Stimulated activated CD4-positive, alpha-beta T cell treated with anti-CD3 and anti-CD28 coated beads, Interleukin-1b, Interleukin-23, amount 100 ng/mL, for 48 hours (primary cell): ENCODE measurements around the gene COL18A1.
"Not testable (repeated sequence)": the region's sequence is repeated elsewhere in the genome, so short reads cannot be mapped to it uniquely, and the experiment has no call there.

ENCODE experiments used
- DNase-seq: peaks from one replicate; pipeline ENCODE4 v3.0.0-alpha.2; 2020

The COL18A1 gene

DNA sequence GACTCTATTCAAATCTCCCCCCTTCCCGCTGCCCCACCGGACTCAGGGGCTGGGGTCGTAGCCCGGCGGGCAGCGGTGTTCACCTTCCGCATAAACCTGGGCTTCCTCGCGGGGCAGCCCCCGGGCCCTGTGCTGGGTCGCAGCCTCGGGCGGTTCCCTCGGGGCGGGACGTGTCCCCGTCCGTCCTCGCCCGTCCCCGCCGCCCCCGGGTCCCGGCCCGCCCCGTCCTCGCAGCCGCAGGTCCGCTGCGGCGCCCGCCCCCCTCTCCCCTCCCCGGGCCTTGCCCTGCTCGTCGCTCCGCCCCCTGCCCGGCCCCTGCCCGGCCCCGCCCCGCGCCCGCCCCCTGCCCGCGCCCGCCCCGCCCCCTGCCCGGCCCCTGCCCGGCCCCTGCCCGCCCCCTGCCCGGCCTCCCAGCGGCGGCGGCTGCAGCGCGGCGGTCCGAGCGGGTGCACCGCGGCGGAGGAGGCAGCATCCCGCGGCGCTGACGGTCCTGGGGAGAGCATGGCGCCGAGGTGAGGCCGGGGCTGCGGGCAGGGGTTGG lies at the start of gene COL18A1:
COL18A1 (plus strand) TSS at position 436 of the 541 bp plus-strand sequence; CDS start at position 502, 66 bp downstream.
- DNase-seq, result peak; percentile 25

DNA sequence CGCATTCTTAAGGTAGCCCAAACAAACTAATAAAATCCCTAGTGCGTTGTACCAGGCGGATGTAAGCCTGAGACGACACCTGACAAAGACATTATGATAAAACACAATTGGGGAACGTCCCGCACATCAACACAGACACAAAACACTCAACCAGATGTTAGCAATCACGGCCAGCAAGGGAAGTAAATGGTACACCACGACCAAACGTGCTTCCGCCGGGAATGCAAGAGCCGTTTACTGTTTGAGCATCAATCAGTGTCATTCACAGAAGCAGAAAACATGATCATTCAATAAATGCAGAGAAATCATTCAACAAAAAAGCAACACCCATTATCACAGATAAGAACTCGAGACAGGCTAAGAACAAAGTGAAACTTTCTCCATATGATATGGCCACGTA lies 49.4 kb upstream of the COL18A1 start:
- DNase-seq, result no peak

GRCh38 chr21:45356251-45356650 lies 48.7 kb upstream of the COL18A1 start:
- DNase-seq, result no peak

DNA sequence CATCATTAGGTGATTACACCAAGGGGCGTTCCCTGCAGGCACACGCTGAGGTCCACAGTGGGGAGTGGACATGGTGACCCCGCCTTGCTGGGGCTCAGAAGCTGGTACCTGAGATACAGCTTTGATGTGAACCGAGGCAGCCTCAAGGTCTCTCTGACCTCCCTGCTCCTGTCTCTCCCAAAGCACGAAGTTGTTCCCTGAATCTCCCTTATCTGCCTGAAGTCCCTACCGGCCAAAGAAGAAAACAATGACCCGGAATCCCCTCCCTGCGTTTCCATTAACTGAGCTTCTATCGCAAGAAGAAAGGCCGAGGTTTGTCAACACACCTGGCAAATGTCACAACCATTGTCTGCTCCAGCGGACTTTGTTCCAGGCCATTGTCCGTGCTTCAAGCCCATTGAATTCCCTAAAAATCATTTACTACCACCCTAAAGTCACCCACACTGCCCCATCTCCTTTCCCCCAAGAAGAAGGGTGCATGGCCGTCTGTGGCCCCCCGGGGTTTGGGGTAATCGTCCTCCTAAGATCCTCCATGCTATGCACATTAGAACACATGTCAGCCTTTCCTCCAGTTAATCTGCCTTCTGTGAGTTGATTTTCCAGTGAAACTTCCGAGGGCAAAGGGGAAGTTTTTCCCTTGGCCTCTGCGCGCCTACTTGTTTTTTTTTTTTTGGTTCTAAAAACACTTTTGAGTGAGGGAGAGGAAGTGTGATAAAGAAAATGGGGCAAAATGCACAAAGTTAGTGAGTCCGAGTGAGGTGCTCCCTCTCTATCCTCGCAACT lies 48.1 kb upstream of the COL18A1 start:
- no peak for DNase-seq

DNA sequence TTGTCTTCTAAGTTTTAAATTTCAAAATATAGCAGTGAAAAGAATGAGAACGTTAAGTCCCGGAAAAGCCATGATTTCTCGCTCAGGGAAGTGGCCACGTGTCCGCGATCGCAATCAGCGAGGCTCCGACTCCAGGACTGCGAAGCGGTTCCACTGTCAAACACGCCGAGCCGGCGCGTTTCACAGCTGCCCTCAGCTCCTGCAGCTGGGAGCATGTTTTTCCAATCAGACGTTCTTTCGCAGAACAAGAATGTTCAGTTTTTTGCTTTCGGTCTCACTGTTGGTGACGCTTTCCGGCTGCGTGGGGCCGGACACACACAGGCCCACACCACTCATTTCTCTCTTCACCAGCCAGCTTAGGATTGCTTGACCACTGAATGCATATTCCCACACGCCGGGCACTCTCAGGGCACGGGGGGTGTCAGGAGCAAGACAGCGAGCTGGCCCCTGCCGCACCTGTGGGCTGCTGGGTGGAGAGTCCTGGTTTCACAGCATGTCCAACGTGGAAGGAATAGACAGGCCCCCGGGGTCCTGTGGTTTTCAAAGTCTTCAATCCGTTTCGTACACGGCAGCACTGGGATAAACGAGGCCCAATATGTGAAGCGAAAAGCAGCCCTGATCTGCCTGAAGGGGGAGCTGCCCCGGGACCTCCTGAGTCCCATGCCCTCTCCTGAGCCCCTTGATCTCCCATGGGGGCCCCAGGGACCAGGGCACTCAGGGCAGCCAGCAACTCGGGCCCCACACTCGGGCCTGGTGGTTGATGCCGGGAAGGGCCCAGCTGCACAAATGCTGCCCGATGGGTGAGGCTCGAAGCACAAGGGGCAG lies 47.3 kb upstream of the COL18A1 start:
- DNase-seq, result no peak

DNA sequence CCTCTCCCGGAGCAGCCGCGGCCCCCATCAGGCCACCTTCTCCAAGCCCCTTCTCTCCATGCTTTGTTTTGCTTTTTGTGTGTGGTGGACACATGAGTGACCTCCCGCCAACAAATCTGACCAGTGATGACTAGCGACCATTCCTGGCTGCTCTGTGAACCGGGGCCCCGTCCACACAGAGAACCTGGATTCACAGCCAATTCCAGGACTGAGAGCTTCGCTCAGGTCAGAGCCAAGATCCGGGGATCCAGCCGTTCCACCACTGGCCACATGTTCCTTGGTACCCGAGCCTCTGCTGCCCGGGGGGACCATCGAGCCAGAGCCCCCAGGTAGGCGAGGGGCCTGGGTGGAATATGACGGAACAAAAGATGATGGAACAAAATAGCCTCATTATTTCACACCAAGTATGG lies 46.7 kb upstream of the COL18A1 start:
- no peak for DNase-seq

DNA sequence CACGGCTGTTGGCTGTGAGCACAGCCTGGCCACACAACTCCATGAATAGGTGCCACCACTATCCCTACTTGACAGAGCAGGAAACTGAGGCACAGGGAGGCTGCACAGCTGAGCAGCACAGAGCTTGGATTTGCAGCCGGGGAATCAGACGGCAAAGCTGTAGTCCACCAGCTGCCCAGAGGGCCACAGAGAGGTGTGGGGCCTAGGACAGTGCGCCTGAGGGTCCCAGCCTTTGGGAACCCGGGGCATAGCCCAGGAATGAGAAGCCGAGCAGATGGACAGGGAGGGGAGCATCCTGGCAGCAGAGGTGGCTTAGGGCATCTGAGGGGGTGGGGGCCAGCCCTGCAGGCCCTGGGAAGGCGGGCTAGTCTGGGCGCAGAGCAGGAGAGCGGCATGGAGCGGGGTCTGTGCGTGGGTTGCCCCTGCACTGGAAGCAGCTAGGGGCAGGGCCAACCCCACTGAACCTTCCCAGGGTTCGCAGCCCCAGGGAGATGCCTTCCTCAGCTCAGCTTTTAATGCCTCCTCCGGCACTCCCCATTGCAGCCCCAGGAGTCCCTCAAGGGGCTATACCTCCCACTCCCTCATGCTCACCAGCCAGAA lies 46.2 kb upstream of the COL18A1 start:
- DNase-seq, result no peak

- no peak for DNase-seq
These were observed 45.3 kb upstream of the COL18A1 start for GRCh38 chr21:45359451-45360217.

DNA sequence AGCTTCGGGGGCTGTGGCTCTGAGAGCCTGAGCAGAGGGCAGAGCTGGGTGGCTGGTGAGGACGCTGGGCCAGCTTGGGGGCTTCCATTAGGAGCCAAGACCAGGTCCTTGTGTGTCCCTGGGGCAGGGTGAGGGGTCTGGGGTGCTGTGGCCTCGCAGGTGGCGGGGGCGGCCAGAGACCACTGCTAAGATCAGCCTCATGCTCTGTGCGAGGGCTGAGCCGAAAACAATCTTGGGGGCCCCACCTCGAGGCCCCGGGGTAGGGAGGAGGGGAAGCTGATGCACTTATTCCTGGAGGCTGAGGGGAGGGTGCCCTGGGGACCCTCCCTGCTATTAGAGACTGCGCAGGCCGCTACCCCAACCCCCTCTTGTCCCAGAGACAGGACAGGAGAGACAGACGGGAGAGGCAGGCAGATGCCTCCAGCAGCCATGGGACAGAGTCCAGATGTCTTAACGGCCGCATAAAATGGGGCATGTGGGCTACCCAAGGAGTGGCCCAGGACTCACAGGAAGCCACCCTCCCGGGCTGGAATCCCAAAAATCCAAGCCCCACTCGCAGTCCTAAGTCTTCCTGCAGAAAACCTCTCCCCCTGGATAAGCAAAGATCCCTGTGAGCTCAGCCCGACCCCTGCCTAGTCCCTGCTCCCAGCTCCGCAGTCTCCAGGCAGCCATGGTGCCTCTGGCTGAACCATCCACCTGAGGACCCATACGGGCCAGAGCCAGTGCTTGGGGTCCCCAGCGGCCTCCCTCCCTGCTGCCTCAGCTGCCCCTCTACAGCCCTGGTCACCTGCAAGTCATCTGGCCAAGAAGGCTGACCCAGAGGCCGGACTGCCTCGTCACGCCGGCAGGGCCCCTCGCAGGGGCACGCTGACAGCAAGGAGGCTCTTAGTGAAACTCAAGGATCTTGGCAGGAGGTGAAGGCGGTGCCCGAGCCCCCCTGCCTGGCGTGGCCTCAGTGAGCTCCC lies 43.6 kb upstream of the COL18A1 start:
- no peak for DNase-seq

- DNase-seq, result no peak
These were observed 42.8 kb upstream of the COL18A1 start for GRCh38 chr21:45362077-45362747.

- no peak for DNase-seq
These were observed 42.2 kb upstream of the COL18A1 start for GRCh38 chr21:45362748-45363145.

DNA sequence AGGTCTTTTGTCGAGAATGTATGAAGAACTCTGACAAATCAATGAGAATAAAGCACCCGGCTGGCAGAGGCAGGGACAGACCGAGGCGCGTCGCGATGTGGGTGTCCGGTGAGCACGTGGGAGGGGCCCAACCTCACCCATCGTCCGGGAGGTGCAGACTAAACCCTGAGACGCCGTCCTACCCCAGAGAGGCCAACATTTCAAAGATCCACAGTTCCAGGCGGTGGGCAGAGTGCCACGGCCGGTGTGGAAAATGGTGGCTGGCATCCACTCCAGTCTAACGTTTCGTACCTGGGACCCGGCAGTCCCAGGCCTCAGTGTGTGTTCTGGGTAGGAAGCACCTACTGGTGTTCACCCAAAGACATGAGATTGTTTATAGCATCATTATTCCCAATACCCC lies 41.7 kb upstream of the COL18A1 start:
- not testable (repeated sequence) for DNase-seq

DNA sequence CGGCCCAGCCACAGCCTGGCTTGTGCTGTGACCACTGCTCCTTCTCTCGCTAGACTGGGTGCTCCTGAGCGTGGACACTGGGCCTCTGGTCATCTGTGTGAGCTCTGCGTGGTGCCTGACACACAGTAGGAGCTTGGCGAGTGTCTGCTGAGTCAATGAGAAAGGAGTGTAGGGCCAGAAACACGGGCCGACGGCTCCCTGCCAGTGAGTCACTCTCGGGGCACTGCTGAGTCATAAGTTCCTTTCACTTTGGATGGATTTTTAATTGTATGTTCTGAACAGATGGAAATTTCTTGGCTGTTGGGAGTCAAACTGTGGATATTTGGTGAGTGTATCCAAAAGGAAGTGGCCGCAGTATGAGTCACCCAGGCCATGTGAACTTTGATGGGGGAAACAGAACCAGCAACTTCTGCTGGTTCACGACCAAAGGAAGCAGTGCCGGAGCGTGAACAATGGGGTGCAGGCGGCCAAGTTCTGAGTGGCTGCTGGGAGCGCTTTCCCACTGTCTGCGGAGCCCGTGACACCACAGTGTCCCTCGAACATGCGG lies 41.0 kb upstream of the COL18A1 start:
- peak; percentile 59 for DNase-seq

DNA sequence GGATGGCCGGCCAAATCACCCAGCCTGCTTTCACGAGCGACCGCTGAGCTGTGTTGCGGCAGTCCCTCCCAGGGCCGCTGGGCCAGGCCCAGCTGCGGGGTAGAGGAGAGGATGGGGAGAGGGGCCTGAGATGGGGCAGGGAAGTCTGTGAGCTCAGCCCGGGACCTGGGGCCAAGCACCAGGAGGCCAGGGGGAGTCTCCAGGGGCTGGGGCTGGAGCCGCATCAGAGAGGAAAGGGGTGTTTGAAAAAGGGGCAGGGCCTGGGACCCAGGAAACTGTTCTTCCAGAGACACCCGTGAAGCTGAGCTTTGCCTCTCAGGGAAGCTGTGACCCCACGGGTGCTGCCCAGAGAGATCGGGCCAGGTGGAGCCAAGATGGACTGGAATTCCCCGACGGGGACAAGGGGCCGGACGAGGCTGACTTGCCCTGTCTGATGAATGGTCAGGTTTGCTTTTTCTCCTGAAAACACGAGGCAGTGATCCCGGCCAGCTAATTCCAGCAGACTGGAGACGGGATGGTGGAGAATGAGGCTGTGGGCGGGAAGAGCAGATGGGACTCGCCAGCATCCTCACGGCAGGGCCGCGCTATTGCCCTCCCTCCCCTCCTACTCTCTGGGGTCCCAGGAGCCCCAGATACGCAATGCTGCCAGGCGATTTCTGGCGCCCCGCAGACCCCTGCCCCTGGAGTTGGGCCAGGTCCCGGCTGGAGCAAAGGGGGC lies 40.3 kb upstream of the COL18A1 start:
- DNase-seq, result no peak

DNA sequence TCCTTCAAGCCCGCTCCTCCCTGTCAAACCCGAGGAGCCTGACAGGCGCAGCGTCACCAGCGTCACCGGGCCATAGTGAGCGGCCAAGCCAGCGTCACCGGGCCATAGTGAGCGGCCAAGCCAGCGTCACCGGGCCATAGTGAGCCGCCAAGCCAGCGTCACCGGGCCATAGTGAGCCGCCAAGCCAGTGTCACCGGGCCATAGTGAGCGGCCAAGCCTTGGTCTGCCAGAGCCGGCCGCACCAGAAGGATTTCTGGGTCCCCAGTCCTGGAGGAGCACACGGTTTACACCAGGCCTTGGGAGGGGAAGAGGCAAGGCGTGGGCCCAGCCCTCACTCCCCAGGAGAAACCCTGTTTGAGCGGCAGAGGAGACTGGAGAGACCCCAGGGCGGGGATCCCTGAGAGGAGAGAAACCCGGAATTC lies 39.8 kb upstream of the COL18A1 start:
- DNase-seq, result no peak

- DNase-seq, result no peak
These were observed 39.2 kb upstream of the COL18A1 start for GRCh38 chr21:45365608-45366241.

- no peak for DNase-seq
These were observed 38.5 kb upstream of the COL18A1 start for GRCh38 chr21:45366476-45366875.

- DNase-seq, result no peak
These were observed 38.0 kb upstream of the COL18A1 start for GRCh38 chr21:45366931-45367401.
